ENCODE measurements around the gene PDPK1. TPM values are rescaled to one million over a fixed set of nuclear protein-coding genes. Genes with fewer than 3 reads are reported as not detected.
A peak's percentile ranks its signal among the peaks of the same experiment; 100 is the strongest.
"Not testable (repeated sequence)": the region's sequence is repeated elsewhere in the genome, so short reads cannot be mapped to it uniquely, and the experiment has no call there.

The PDPK1 gene
- total RNA-seq, 4 donors from 2014 or later: 28.3 to 45.7 (median 35.0) TPM

- peak overlapping the region in 1 of 4 donors; percentile 36 for H3K27ac ChIP-seq (replicated peaks in 1 of 4)
Observed at GRCh38 chr16:2539845-2540458, 2.1 kb downstream of the PDPK1 start.

GRCh38 chr16:2540912-2541311, 3.1 kb downstream of the PDPK1 start:
- H3K9me3 ChIP-seq; H3K27me3 ChIP-seq; intact Hi-C loops (cut with DNase I); H3K36me3 ChIP-seq; DNase-seq (ENCODE audit: extremely low spot score); H3K4me3 ChIP-seq; H3K27ac ChIP-seq (replicated peaks in 1 of 4): not testable (repeated sequence)
- WGBS: 30% methylated on average over 3 of the region's 4 CpGs
- H3K4me1 ChIP-seq: peaks cover 33 to 70% (median 65%) of the 10 kb centered on the region in 4 donors

More at GRCh38 chr16:2539845-2540458, 2.1 kb downstream of the PDPK1 start:
- WGBS: 51% methylated on average over 13 of the region's 14 CpGs
- H3K4me1 ChIP-seq: peaks cover 33 to 71% (median 63%) of the 10 kb centered on the region in 4 donors
- H3K4me3 ChIP-seq; DNase-seq (ENCODE audit: extremely low spot score); H3K36me3 ChIP-seq; H3K9me3 ChIP-seq; H3K27me3 ChIP-seq; intact Hi-C loops (cut with DNase I): not testable (repeated sequence)
- peak in 2 of 3 experiments; percentile 33 to 48 for TF ChIP-seq CTCF (IDR thresholded peaks at IDR 0.05)

GRCh38 chr16:2541409-2541808, 3.6 kb downstream of the PDPK1 start:
- H3K27me3 ChIP-seq; H3K27ac ChIP-seq (replicated peaks in 1 of 4); intact Hi-C loops (cut with DNase I); DNase-seq (ENCODE audit: extremely low spot score); H3K4me3 ChIP-seq; H3K36me3 ChIP-seq; H3K9me3 ChIP-seq: not testable (repeated sequence)
- H3K4me1 ChIP-seq: peaks cover 35 to 70% (median 65%) of the 10 kb centered on the region in 4 donors
- WGBS: 73% methylated on average over 4 of the region's 6 CpGs

- H3K4me3 ChIP-seq; H3K27me3 ChIP-seq; intact Hi-C loops (cut with DNase I); DNase-seq (ENCODE audit: extremely low spot score); H3K27ac ChIP-seq (replicated peaks in 1 of 4); H3K36me3 ChIP-seq; H3K9me3 ChIP-seq: not testable (repeated sequence)
- WGBS: 88% methylated on average over 14 of the region's 14 CpGs
- H3K4me1 ChIP-seq: peaks cover 27 to 60% (median 55%) of the 10 kb centered on the region in 4 donors
Observed at GRCh38 chr16:2543771-2544170, 6.0 kb downstream of the PDPK1 start.

- H3K36me3 ChIP-seq; intact Hi-C loops (cut with DNase I); H3K27me3 ChIP-seq; H3K9me3 ChIP-seq; DNase-seq (ENCODE audit: extremely low spot score); H3K4me3 ChIP-seq; H3K27ac ChIP-seq (replicated peaks in 1 of 4): not testable (repeated sequence)
- WGBS: no CpG with 5 or more reads among the region's 14 CpGs
- peaks cover 2 to 20% (median 15%) of the 10 kb centered on the region in 4 donors for H3K4me1 ChIP-seq
Observed at GRCh38 chr16:2550283-2550878, 12.6 kb downstream of the PDPK1 start.

- intact Hi-C loops (cut with DNase I); H3K4me3 ChIP-seq; DNase-seq (ENCODE audit: extremely low spot score); H3K27ac ChIP-seq (replicated peaks in 1 of 4); H3K36me3 ChIP-seq; H3K27me3 ChIP-seq; H3K4me1 ChIP-seq; H3K9me3 ChIP-seq: not testable (repeated sequence)
- 63% methylated on average over 16 of the region's 17 CpGs for WGBS
Observed at GRCh38 chr16:2551420-2551889, 13.6 kb downstream of the PDPK1 start.

GRCh38 chr16:2554709-2555425, 17.0 kb downstream of the PDPK1 start:
- intact Hi-C loops (cut with DNase I); H3K9me3 ChIP-seq; H3K4me1 ChIP-seq; H3K27ac ChIP-seq (replicated peaks in 1 of 4); H3K27me3 ChIP-seq; H3K4me3 ChIP-seq; H3K36me3 ChIP-seq; DNase-seq (ENCODE audit: extremely low spot score): not testable (repeated sequence)
- WGBS: no CpG with 5 or more reads among the region's 13 CpGs

GRCh38 chr16:2557150-2557549, 19.3 kb downstream of the PDPK1 start:
- H3K9me3 ChIP-seq; H3K36me3 ChIP-seq; H3K4me3 ChIP-seq; DNase-seq (ENCODE audit: extremely low spot score); H3K4me1 ChIP-seq; H3K27ac ChIP-seq (replicated peaks in 1 of 4); H3K27me3 ChIP-seq; intact Hi-C loops (cut with DNase I): not testable (repeated sequence)
- WGBS: no CpG with 5 or more reads among the region's 15 CpGs

- H3K9me3 ChIP-seq; DNase-seq (ENCODE audit: extremely low spot score); H3K4me3 ChIP-seq; H3K27ac ChIP-seq (replicated peaks in 1 of 4); H3K27me3 ChIP-seq; H3K4me1 ChIP-seq; intact Hi-C loops (cut with DNase I); H3K36me3 ChIP-seq: not testable (repeated sequence)
- WGBS: 73% methylated on average over 8 of the region's 17 CpGs
Observed at GRCh38 chr16:2560131-2560797, 22.4 kb downstream of the PDPK1 start.

All from esophagus muscularis mucosa (tissue), 4 donors.